Activated CD4-positive, alpha-beta memory T cell treated with anti-CD3 and anti-CD28 coated beads for 36 hours (primary cell): ENCODE data around the gene PTTG1IP. TPM values are rescaled to one million over a fixed set of nuclear protein-coding genes. Genes with fewer than 3 reads are reported as not detected.
A peak's percentile ranks its signal among the peaks of the same experiment; 100 is the strongest.

ENCODE experiments used
- CTCF ChIA-PET: fragments of 350-600 bp; sonication (Branson Sonifier 250); formaldehyde crosslinking; loops from one replicate; lab custom pipeline; 2021; ENCODE audit warnings: antibody characterized with exemption, inconsistent platforms; lab: Charles Lee
- POLR2A ChIA-PET: fragments of 350-600 bp; sonication (Branson Sonifier 250); formaldehyde crosslinking; loops from one replicate; lab custom pipeline; 2021; ENCODE audit warnings: antibody characterized with exemption; lab: Charles Lee
- DNase-seq: peaks from one replicate; pipeline ENCODE4 v3.0.0-alpha.2; 2020
- H3K27ac Mint-ChIP-seq: one replicate; pipeline ENCODE4 v1.8.0; 2021; ENCODE audit warnings: mixed read lengths
- H3K27me3 Mint-ChIP-seq: one replicate; pipeline ENCODE4 v1.8.0; 2021; ENCODE audit warnings: mixed read lengths
- H3K36me3 Mint-ChIP-seq: one replicate; pipeline ENCODE4 v1.8.0; 2021; ENCODE audit warnings: mixed read lengths
- H3K4me1 Mint-ChIP-seq: one replicate; pipeline ENCODE4 v1.8.0; 2021; ENCODE audit warnings: low read depth, mixed read lengths
- H3K4me3 Mint-ChIP-seq: one replicate; pipeline ENCODE4 v1.8.0; 2021; ENCODE audit warnings: mild to moderate bottlenecking, mixed read lengths
- H3K9me3 Mint-ChIP-seq: one replicate; pipeline ENCODE4 v1.8.0; 2021; ENCODE audit warnings: mixed read lengths
- intact Hi-C: fragments of 100-400 bp; cut with micrococcal nuclease; formaldehyde crosslinking; loops from one replicate; pipeline ENCODE4 v1.15.1; 2023
- total RNA-seq, 2 experiments: library from RNA; stranded (reverse); gene quantifications; one replicate each; pipeline ENCODE4 v1.2.3, GENCODE V29; 2021

PTTG1IP gene
- total RNA-seq, 2 experiments from 2014 or later, result 43.0 to 44.4 TPM

GRCh38 chr21:44875316-44875700 is 1.8 kb upstream of the PTTG1IP start:
- intact Hi-C loops, result loop anchor here (1.0 to 2.0 kb wide), 2 partner anchors 45 to 75 kb away; partner anchors contain the start of gene ITGB2
- Mint-ChIP-seq H3K27ac (peak overlapping the region; percentile 83), H3K36me3 (no peaks in the 10 kb centered on the region), H3K4me3 (peak overlapping the region; percentile 82), H3K4me1 (peaks cover 34% of the 10 kb centered on the region), H3K27me3 (no peaks in the 10 kb centered on the region), H3K9me3 (no peaks in the 10 kb centered on the region)
- CTCF ChIA-PET, result interaction anchor here (0.7 to 5.2 kb wide), 15 partner anchors 19 to 381 kb away, joined by 3 to 100 read pairs (median 4); partner anchors contain the start of gene UBE2G2
- DNase-seq, result peak; percentile 41
- POLR2A ChIA-PET, result interaction anchor here (0.7 kb wide), 1 partner anchor 65 kb away, joined by 3 read pairs; the partner anchor contains the start of gene SLX9

- intact Hi-C loops, result loop anchor here (1.0 to 5.0 kb wide), 3 partner anchors 46 to 203 kb away; partner anchors contain the start of gene ITGB2
- H3K9me3 Mint-ChIP-seq, result no peaks in the 10 kb centered on the region
- no peaks in the 10 kb centered on the region for H3K36me3 Mint-ChIP-seq
- peak overlapping the region; percentile 83 for H3K27ac Mint-ChIP-seq
- H3K27me3 Mint-ChIP-seq, result no peaks in the 10 kb centered on the region
- CTCF ChIA-PET, result interaction anchor here (1.0 to 5.2 kb wide), 17 partner anchors 19 to 380 kb away, joined by 3 to 100 read pairs (median 5); partner anchors contain the start of gene UBE2G2
- DNase-seq, result peak; percentile 58
- peaks cover 40% of the 10 kb centered on the region for H3K4me1 Mint-ChIP-seq
- peak overlapping the region; percentile 82 for H3K4me3 Mint-ChIP-seq
- POLR2A ChIA-PET, result interaction anchor here (0.7 to 1.5 kb wide), 7 partner anchors 8 to 82 kb away, joined by 3 to 5 read pairs (median 4); partner anchors contain the start of genes ITGB2, SLX9 and UBE2G2
These were observed 1.2 kb upstream of the PTTG1IP start for GRCh38 chr21:44874497-44875315.

- peak overlapping the region; percentile 83 for H3K27ac Mint-ChIP-seq
- CTCF ChIA-PET, result interaction anchor here (0.6 to 5.2 kb wide), 12 partner anchors 19 to 364 kb away, joined by 3 to 100 read pairs (median 4); partner anchors contain the start of gene UBE2G2
- H3K4me3 Mint-ChIP-seq, result peak overlapping the region; percentile 82
- DNase-seq, result no peak
- intact Hi-C loops, result loop anchor here (2.0 to 5.0 kb wide), 2 partner anchors 47 to 203 kb away; partner anchors contain the start of gene ITGB2
- no peaks in the 10 kb centered on the region for H3K9me3 Mint-ChIP-seq
- no peaks in the 10 kb centered on the region for H3K27me3 Mint-ChIP-seq
- H3K4me1 Mint-ChIP-seq, result peaks cover 43% of the 10 kb centered on the region
- no peaks in the 10 kb centered on the region for H3K36me3 Mint-ChIP-seq
- POLR2A ChIA-PET, result interaction anchor here (0.9 to 1.5 kb wide), 7 partner anchors 9 to 81 kb away, joined by 3 to 9 read pairs (median 4); partner anchors contain the start of genes ITGB2 and UBE2G2
These were observed 678 bp upstream of the PTTG1IP start for GRCh38 chr21:44874240-44874496.

GRCh38 chr21:44872649-44873355 is 688 bp downstream of the PTTG1IP start:
- no peaks in the 10 kb centered on the region for H3K36me3 Mint-ChIP-seq
- POLR2A ChIA-PET, result interaction anchor here (0.6 to 1.3 kb wide), 5 partner anchors 11 to 199 kb away, joined by 3 to 9 read pairs (median 4); partner anchors contain the start of gene UBE2G2
- H3K27me3 Mint-ChIP-seq, result no peaks in the 10 kb centered on the region
- H3K27ac Mint-ChIP-seq, result peak overlapping the region; percentile 77
- intact Hi-C loops, result loop anchor here (1.0 to 5.0 kb wide), 5 partner anchors 54 to 414 kb away; partner anchors contain the start of genes POFUT2 and UBE2G2
- no peaks in the 10 kb centered on the region for H3K9me3 Mint-ChIP-seq
- CTCF ChIA-PET, result interaction anchor here (0.5 to 5.2 kb wide), 17 partner anchors 15 to 464 kb away, joined by 3 to 100 read pairs (median 4); partner anchors contain the start of gene UBE2G2
- H3K4me3 Mint-ChIP-seq, result peak overlapping the region; percentile 89
- peak; percentile 45 for DNase-seq
- H3K4me1 Mint-ChIP-seq, result peaks cover 57% of the 10 kb centered on the region

- H3K9me3 Mint-ChIP-seq, result no peaks in the 10 kb centered on the region
- ChIA-PET CTCF (interaction anchor here (0.7 to 5.2 kb wide), 8 partner anchors 14 to 362 kb away, joined by 3 to 100 read pairs (median 4); partner anchors contain the start of gene UBE2G2), POLR2A (interaction anchor here (0.7 to 1.3 kb wide), 2 partner anchors 56 to 71 kb away, joined by 3 to 8 read pairs; partner anchors contain the start of gene UBE2G2)
- intact Hi-C loops, result loop anchor here (1.0 to 5.0 kb wide), 4 partner anchors 55 to 415 kb away; partner anchors contain the start of genes POFUT2 and UBE2G2
- peak overlapping the region; percentile 77 for H3K27ac Mint-ChIP-seq
- peak overlapping the region; percentile 89 for H3K4me3 Mint-ChIP-seq
- peaks cover 62% of the 10 kb centered on the region for H3K4me1 Mint-ChIP-seq
- no peaks in the 10 kb centered on the region for H3K27me3 Mint-ChIP-seq
- no peak for DNase-seq
- H3K36me3 Mint-ChIP-seq, result peaks cover 1% of the 10 kb centered on the region
These were observed 1.2 kb downstream of the PTTG1IP start for GRCh38 chr21:44872323-44872648.

- peak; percentile 57 for DNase-seq
- intact Hi-C loops, result loop anchor here (1.0 to 5.0 kb wide), 4 partner anchors 55 to 415 kb away; partner anchors contain the start of genes POFUT2 and UBE2G2
- ChIA-PET CTCF (interaction anchor here (1.3 to 5.2 kb wide), 4 partner anchors 40 to 361 kb away, joined by 3 to 100 read pairs (median 8); partner anchors contain the start of gene UBE2G2), POLR2A (interaction anchor here (1.3 kb wide), 1 partner anchor 70 kb away, joined by 8 read pairs; the partner anchor contains the start of gene UBE2G2)
- Mint-ChIP-seq H3K9me3 (no peaks in the 10 kb centered on the region), H3K36me3 (peaks cover 4% of the 10 kb centered on the region), H3K27me3 (no peaks in the 10 kb centered on the region), H3K27ac (peak overlapping the region; percentile 77), H3K4me1 (peaks cover 68% of the 10 kb centered on the region), H3K4me3 (peak overlapping the region; percentile 89)
These were observed 1.8 kb downstream of the PTTG1IP start for GRCh38 chr21:44871576-44872269.

GRCh38 chr21:44870748-44871495 is 2.6 kb downstream of the PTTG1IP start:
- Mint-ChIP-seq H3K4me1 (peaks cover 76% of the 10 kb centered on the region), H3K27me3 (no peaks in the 10 kb centered on the region), H3K4me3 (peak overlapping the region; percentile 20), H3K36me3 (peaks cover 4% of the 10 kb centered on the region), H3K9me3 (no peaks in the 10 kb centered on the region), H3K27ac (peak overlapping the region; percentile 56)
- ChIA-PET CTCF (interaction anchor here (1.5 kb wide), 1 partner anchor 40 kb away, joined by 3 read pairs; no protein-coding TSS in a partner anchor), POLR2A (no interaction called here)
- intact Hi-C loops, result loop anchor here (5.0 kb wide), 1 partner anchor 206 kb away; no protein-coding TSS in a partner anchor
- DNase-seq, result peak; percentile 46

- ChIA-PET CTCF (interaction anchor here (0.6 to 1.4 kb wide), 2 partner anchors 77 to 1084 kb away, joined by 3 to 4 read pairs; no protein-coding TSS in a partner anchor), POLR2A (no interaction called here)
- Mint-ChIP-seq H3K27me3 (no peaks in the 10 kb centered on the region), H3K36me3 (peaks cover 8% of the 10 kb centered on the region), H3K4me3 (peak overlapping the region; percentile 20), H3K9me3 (no peaks in the 10 kb centered on the region), H3K27ac (peak overlapping the region; percentile 62), H3K4me1 (peaks cover 78% of the 10 kb centered on the region)
- intact Hi-C loops, result loop anchor here (5.0 kb wide), 1 partner anchor 207 kb away; no protein-coding TSS in a partner anchor
- no peak for DNase-seq
These were observed 3.4 kb downstream of the PTTG1IP start for GRCh38 chr21:44869781-44870747.

- peaks cover 75% of the 10 kb centered on the region for H3K4me1 Mint-ChIP-seq
- DNase-seq, result peak; percentile 22
- no peaks in the 10 kb centered on the region for H3K9me3 Mint-ChIP-seq
- CTCF ChIA-PET, result interaction anchor here (1.4 to 2.9 kb wide), 2 partner anchors 68 to 75 kb away, joined by 3 to 17 read pairs; partner anchors contain the start of gene UBE2G2
- H3K27ac Mint-ChIP-seq, result peak overlapping the region; percentile 88
- intact Hi-C loops, result no loop called here
- POLR2A ChIA-PET, result no interaction called here
- H3K27me3 Mint-ChIP-seq, result no peaks in the 10 kb centered on the region
- peaks cover 9% of the 10 kb centered on the region for H3K36me3 Mint-ChIP-seq
- peak overlapping the region; percentile 58 for H3K4me3 Mint-ChIP-seq
These were observed 4.8 kb downstream of the PTTG1IP start for GRCh38 chr21:44868707-44869106.
